ENCODE measurements around the gene PXYLP1. TPM values are rescaled to one million over a fixed set of nuclear protein-coding genes. Genes with fewer than 3 reads are reported as not detected.

Gene PXYLP1
- total RNA-seq, 1 donor from 2014 or later = 26.1 TPM

GRCh38 chr3:141303481-141304223 is 72.0 kb downstream of the PXYLP1 start:
- Mint-ChIP-seq H3K4me3 (no peak overlapping the region), H3K27ac (no peak overlapping the region)
- DNase-seq (ENCODE audit: extremely low spot score, unreplicated experiment) = no peak

GRCh38 chr3:141305436-141305835 is 73.8 kb downstream of the PXYLP1 start:
- TF ChIP-seq CTCF (conservative IDR thresholded peaks at IDR 0.05) = peak; percentile 18
- Mint-ChIP-seq H3K36me3 (peaks cover 3% of the 10 kb centered on the region), H3K4me3 (no peak overlapping the region), H3K4me1 (ENCODE audit: unreplicated experiment) (peaks cover 2% of the 10 kb centered on the region), H3K9me3 (no peaks in the 10 kb centered on the region), H3K27me3 (no peaks in the 10 kb centered on the region), H3K27ac (no peak overlapping the region)
- DNase-seq (ENCODE audit: extremely low spot score, unreplicated experiment) = no peak

More at GRCh38 chr3:141303481-141304223, 72.0 kb downstream of the PXYLP1 start:
- TF ChIP-seq CTCF (conservative IDR thresholded peaks at IDR 0.05) = peak; percentile 94
- no peaks in the 10 kb centered on the region for H3K9me3 Mint-ChIP-seq
- H3K36me3 Mint-ChIP-seq = peaks cover 7% of the 10 kb centered on the region
- no peaks in the 10 kb centered on the region for H3K4me1 Mint-ChIP-seq (ENCODE audit: unreplicated experiment)
- H3K27me3 Mint-ChIP-seq = no peaks in the 10 kb centered on the region

- Mint-ChIP-seq H3K27ac (no peak overlapping the region), H3K4me3 (no peak overlapping the region), H3K27me3 (no peaks in the 10 kb centered on the region), H3K9me3 (no peaks in the 10 kb centered on the region), H3K4me1 (ENCODE audit: unreplicated experiment) (peaks cover 10% of the 10 kb centered on the region), H3K36me3 (peaks cover 3% of the 10 kb centered on the region)
- no peak for TF ChIP-seq CTCF (conservative IDR thresholded peaks at IDR 0.05)
- no peak for DNase-seq (ENCODE audit: extremely low spot score, unreplicated experiment)
Measured at GRCh38 chr3:141306276-141306675, 74.7 kb downstream of the PXYLP1 start.

GRCh38 chr3:141306922-141307321 is 75.3 kb downstream of the PXYLP1 start:
- Mint-ChIP-seq H3K4me3 (no peak overlapping the region), H3K4me1 (ENCODE audit: unreplicated experiment) (peaks cover 16% of the 10 kb centered on the region), H3K27ac (no peak overlapping the region), H3K9me3 (peaks cover 1% of the 10 kb centered on the region), H3K36me3 (no peaks in the 10 kb centered on the region), H3K27me3 (no peaks in the 10 kb centered on the region)
- TF ChIP-seq CTCF (conservative IDR thresholded peaks at IDR 0.05) = no peak
- no peak for DNase-seq (ENCODE audit: extremely low spot score, unreplicated experiment)

GRCh38 chr3:141307351-141308059 is 75.9 kb downstream of the PXYLP1 start:
- Mint-ChIP-seq H3K4me1 (ENCODE audit: unreplicated experiment) (peaks cover 19% of the 10 kb centered on the region), H3K27ac (no peak overlapping the region)
- no peak for DNase-seq (ENCODE audit: extremely low spot score, unreplicated experiment)

More at GRCh38 chr3:141307351-141308059, 75.9 kb downstream of the PXYLP1 start:
- no peak for TF ChIP-seq CTCF (conservative IDR thresholded peaks at IDR 0.05)
- no peaks in the 10 kb centered on the region for H3K27me3 Mint-ChIP-seq
- no peaks in the 10 kb centered on the region for H3K36me3 Mint-ChIP-seq
- H3K9me3 Mint-ChIP-seq = peaks cover 4% of the 10 kb centered on the region
- no peak overlapping the region for H3K4me3 Mint-ChIP-seq

All from type B pancreatic cell (in vitro differentiated cells).